GM10266 (cell line): ENCODE measurements around the gene TMEM150B.

Source experiments
- DNase-seq: peaks from one replicate; pipeline ENCODE4 v3.0.0; 2012; ENCODE audit errors: extremely low spot score
- TF ChIP-seq, protein P1 (sequence below): IDR thresholded peaks from 2 replicates; pipeline ENCODE4 v1.5.1; 2012; ENCODE audit warnings: mild to moderate bottlenecking, low read depth; ENCODE audit not compliant: control insufficient read depth, insufficient read depth; ENCODE audit errors: missing control alignments

TMEM150B gene

DNA sequence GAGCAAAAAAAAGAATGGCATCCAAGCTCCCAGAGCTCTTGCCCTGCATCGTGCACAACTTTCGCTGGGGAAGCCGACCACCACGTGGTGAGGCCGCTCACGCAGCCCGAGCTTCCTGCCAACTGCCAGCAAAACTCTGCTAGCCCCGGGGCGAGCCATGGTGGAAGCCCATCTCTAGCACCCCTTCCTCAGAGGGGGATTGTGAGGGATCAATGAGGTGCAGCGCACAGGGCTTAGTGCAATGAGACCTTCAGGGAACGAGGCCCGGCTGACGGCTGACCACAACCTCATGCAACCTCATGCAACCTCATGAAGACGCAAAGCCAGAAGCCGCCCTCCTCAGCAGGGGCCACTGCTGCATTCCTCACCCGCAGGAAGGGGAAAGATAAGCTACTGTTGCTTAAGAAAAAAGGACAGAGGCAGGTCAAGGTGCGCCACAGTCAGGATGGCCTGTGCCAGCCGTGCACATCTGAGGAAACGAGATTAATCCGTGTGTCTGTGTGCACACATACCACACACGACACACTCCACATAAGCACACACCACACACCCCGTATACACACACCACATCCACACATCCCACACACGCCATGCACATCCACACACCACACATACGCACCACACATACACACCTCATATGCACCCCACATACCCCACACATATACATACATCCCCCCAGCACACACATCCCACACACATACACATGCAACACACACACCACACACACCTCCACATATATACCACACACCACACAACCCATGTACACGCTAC is 54.8 kb downstream of the TMEM150B start:
- TF ChIP-seq, protein P1, sequence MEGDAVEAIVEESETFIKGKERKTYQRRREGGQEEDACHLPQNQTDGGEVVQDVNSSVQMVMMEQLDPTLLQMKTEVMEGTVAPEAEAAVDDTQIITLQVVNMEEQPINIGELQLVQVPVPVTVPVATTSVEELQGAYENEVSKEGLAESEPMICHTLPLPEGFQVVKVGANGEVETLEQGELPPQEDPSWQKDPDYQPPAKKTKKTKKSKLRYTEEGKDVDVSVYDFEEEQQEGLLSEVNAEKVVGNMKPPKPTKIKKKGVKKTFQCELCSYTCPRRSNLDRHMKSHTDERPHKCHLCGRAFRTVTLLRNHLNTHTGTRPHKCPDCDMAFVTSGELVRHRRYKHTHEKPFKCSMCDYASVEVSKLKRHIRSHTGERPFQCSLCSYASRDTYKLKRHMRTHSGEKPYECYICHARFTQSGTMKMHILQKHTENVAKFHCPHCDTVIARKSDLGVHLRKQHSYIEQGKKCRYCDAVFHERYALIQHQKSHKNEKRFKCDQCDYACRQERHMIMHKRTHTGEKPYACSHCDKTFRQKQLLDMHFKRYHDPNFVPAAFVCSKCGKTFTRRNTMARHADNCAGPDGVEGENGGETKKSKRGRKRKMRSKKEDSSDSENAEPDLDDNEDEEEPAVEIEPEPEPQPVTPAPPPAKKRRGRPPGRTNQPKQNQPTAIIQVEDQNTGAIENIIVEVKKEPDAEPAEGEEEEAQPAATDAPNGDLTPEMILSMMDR, result no peak
- no peak for DNase-seq

DNA sequence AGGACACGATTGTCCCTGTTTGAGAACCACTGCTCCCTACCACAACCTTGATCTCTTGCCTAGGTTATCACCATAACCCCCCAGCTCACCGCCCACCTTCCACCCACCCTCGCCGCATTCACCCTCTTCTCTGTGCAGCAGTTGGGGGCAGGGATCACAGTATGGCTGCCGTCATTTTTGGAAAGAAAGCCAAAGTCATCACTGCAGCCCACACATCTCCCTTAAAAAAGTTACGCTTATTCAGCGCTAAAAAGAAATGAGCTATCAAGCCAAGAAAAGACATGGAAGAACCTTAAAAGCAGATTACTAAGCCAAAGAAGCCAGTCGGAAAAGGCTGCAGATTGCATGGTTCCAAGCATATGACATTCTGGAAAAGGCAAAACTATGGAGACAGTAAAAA is 55.8 kb downstream of the TMEM150B start:
- no peak for DNase-seq
- TF ChIP-seq, protein P1, result no peak

DNA sequence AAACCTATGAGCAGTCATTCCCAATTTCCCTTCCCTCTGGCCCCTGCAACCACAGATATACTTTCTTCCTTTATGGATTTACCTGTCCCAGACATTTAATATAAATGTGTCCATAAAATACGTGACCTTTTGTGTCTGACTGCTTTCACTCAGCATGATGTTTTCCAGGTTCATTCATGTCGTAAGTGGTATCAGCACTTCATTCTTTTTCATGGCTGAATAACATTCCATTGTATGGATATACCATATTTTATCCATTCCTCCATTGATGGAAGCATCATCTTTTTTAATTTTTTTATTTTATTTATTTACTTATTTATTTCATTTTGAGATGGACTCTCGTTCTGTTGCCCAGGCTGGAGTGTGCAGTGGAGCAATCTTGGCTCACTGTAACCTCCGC is 58.3 kb downstream of the TMEM150B start:
- DNase-seq, result no peak
- TF ChIP-seq, protein P1, result no peak

GRCh38 chr19:55266404-55266803 is 58.7 kb downstream of the TMEM150B start:
- no peak for DNase-seq
- TF ChIP-seq, protein P1, result no peak

DNA sequence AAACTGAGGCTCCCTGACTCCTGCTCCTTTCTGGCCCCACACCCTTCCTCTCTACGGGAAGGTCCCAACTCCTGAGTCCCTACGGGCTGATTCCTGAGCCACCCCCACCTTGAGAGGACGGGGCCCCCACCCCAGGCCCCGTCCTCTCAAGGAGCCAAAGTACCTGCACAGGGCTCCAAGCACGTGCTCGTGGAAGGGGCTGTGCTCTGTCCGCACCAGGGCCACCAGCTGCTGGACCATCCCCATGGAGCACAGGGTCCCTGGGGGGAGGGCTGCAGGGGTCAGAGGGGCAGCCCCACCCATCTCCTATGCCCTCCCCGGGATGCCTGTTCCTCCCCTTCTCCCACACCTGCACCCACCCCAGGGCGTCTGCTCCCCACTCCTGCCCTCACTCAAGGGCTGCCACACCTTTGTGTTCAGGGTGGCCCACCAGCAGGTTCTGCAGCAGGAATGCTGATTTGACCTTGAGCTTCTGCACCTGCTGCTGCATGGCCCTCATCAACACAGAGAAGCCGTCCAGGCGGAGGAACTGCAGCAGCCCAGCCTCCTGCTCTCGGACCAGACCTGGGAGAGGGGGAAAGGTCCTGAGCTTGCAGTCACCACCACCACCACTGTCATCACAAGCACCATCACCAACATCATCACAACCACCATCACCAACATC is 59.3 kb downstream of the TMEM150B start:
- TF ChIP-seq, protein P1, result no peak
- no peak for DNase-seq

DNA sequence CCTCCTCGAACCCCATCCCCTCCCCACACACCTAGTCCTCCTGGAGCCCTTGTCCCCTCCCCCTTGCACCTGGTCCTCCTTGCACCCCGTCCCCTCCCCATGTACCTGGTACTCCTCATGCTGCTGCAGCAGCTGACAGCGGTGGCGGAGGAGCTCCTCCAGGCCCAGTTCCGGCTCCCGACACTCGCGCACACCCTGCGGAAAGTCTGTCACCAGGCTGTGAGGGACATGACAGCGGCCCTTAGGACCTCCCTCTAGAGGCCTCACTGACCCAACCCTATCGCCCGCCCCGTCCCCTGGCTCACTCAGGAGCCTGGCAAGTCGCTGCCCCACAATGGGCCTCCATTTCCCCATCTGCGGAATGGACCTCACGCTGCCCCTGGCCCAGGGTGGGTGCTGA is 60.0 kb downstream of the TMEM150B start:
- TF ChIP-seq, protein P1, result no peak

GRCh38 chr19:55264531-55264930 is 60.6 kb downstream of the TMEM150B start:
- TF ChIP-seq, protein P1, result no peak
- DNase-seq, result no peak

More for the DNA sequence above, 60.0 kb downstream of the TMEM150B start:
- no peak for DNase-seq
